Measurements from ENCODE around the gene IGFL1. TPM values are rescaled to one million over a fixed set of nuclear protein-coding genes. Genes with fewer than 3 reads are reported as not detected.
"Not testable (repeated sequence)": the region's sequence is repeated elsewhere in the genome, so short reads cannot be mapped to it uniquely, and the experiment has no call there.

Gene IGFL1
- total RNA-seq, 1 experiment from 2014 or later = not detected

GRCh38 chr19:46191972-46192371, 37.6 kb upstream of the IGFL1 start:
- no peaks in the 10 kb centered on the region for H3K9me3 Mint-ChIP-seq (ENCODE audit: low read depth, unreplicated experiment)
- H3K36me3 Mint-ChIP-seq (ENCODE audit: insufficient read depth, unreplicated experiment) = peaks cover 10% of the 10 kb centered on the region
- H3K27ac Mint-ChIP-seq (ENCODE audit: unreplicated experiment) = no peak overlapping the region
- H3K4me1 Mint-ChIP-seq (ENCODE audit: low read depth, unreplicated experiment) = no peaks in the 10 kb centered on the region
- DNase-seq = no peak
- CTCF ChIA-PET = interaction anchor here (0.8 kb wide), 1 partner anchor 73 kb away, joined by 4 read pairs; no protein-coding TSS in a partner anchor
- peaks cover 96% of the 10 kb centered on the region for H3K27me3 Mint-ChIP-seq (ENCODE audit: unreplicated experiment)
- TF ChIP-seq, protein P1, sequence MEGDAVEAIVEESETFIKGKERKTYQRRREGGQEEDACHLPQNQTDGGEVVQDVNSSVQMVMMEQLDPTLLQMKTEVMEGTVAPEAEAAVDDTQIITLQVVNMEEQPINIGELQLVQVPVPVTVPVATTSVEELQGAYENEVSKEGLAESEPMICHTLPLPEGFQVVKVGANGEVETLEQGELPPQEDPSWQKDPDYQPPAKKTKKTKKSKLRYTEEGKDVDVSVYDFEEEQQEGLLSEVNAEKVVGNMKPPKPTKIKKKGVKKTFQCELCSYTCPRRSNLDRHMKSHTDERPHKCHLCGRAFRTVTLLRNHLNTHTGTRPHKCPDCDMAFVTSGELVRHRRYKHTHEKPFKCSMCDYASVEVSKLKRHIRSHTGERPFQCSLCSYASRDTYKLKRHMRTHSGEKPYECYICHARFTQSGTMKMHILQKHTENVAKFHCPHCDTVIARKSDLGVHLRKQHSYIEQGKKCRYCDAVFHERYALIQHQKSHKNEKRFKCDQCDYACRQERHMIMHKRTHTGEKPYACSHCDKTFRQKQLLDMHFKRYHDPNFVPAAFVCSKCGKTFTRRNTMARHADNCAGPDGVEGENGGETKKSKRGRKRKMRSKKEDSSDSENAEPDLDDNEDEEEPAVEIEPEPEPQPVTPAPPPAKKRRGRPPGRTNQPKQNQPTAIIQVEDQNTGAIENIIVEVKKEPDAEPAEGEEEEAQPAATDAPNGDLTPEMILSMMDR (IDR thresholded peaks at IDR 0.05; ENCODE audit: unreplicated experiment) = no peak
- intact Hi-C loops (cut with micrococcal nuclease; ENCODE audit: unreplicated experiment) = loop anchor here (2.0 kb wide), 1 partner anchor 73 kb away; no protein-coding TSS in a partner anchor
- BruUV-seq (replicated peaks) = no TSS peak
- no peak overlapping the region for H3K4me3 Mint-ChIP-seq (ENCODE audit: low read depth, unreplicated experiment)

GRCh38 chr19:46192626-46192991, 36.9 kb upstream of the IGFL1 start:
- H3K36me3 Mint-ChIP-seq (ENCODE audit: insufficient read depth, unreplicated experiment); H3K4me1 Mint-ChIP-seq (ENCODE audit: low read depth, unreplicated experiment); BruUV-seq (replicated peaks); DNase-seq; H3K4me3 Mint-ChIP-seq (ENCODE audit: low read depth, unreplicated experiment); CTCF ChIA-PET; H3K9me3 Mint-ChIP-seq (ENCODE audit: low read depth, unreplicated experiment); H3K27ac Mint-ChIP-seq (ENCODE audit: unreplicated experiment): not testable (repeated sequence)
- H3K27me3 Mint-ChIP-seq (ENCODE audit: unreplicated experiment) = peaks cover 100% of the 10 kb centered on the region
- intact Hi-C loops (cut with micrococcal nuclease; ENCODE audit: unreplicated experiment) = loop anchor here (2.0 kb wide), 1 partner anchor 72 kb away; no protein-coding TSS in a partner anchor

DNA sequence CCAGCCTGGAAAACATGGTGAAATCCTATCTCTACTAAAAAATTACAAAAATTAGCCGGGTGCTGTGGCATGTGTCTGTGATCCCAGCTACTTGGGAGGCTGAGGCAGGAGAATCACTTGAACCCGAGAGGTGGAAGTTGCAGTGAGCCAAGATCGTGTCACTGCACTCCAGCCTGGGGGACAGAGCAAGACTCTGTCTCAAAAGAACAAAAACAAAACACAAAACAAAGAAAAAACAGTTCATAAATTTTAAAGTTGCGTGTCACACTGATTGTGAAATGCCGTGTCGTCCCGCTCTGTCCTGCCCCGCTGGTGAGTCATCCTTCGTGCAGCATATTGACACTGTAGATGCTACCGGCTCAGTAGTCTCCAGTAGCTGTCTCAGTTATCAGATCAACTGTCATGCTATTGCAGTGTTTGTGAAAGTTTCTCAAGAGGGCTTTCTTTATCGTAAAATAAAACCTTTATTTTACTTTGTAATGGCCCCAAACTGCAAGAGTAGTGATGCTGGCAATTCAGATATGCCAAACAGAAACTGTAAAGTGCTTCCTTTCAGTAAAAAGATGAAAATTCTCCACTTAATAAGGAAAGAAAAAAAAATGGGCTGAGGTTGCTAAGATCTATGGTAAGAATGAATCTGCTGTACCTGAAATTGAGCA, 36.4 kb upstream of the IGFL1 start:
- Mint-ChIP-seq H3K27me3 (ENCODE audit: unreplicated experiment) (peaks cover 100% of the 10 kb centered on the region), H3K4me1 (ENCODE audit: low read depth, unreplicated experiment) (no peaks in the 10 kb centered on the region), H3K4me3 (ENCODE audit: low read depth, unreplicated experiment) (no peak overlapping the region), H3K36me3 (ENCODE audit: insufficient read depth, unreplicated experiment) (peaks cover 10% of the 10 kb centered on the region), H3K9me3 (ENCODE audit: low read depth, unreplicated experiment) (no peaks in the 10 kb centered on the region), H3K27ac (ENCODE audit: unreplicated experiment) (no peak overlapping the region)
- BruUV-seq (replicated peaks) = no TSS peak
- TF ChIP-seq, protein P1 (IDR thresholded peaks at IDR 0.05; ENCODE audit: unreplicated experiment) = no peak
- intact Hi-C loops (cut with micrococcal nuclease; ENCODE audit: unreplicated experiment) = loop anchor here (2.0 kb wide), 1 partner anchor 72 kb away; no protein-coding TSS in a partner anchor
- peak; percentile 48 for DNase-seq
- CTCF ChIA-PET = interaction anchor here (1.2 to 1.4 kb wide), 3 partner anchors 8 to 66 kb away, joined by 3 to 5 read pairs (median 4); no protein-coding TSS in a partner anchor

- no peaks in the 10 kb centered on the region for H3K4me1 Mint-ChIP-seq (ENCODE audit: low read depth, unreplicated experiment)
Observed at GRCh38 chr19:46193678-46194077, 35.9 kb upstream of the IGFL1 start.

More at GRCh38 chr19:46193678-46194077, 35.9 kb upstream of the IGFL1 start:
- intact Hi-C loops (cut with micrococcal nuclease; ENCODE audit: unreplicated experiment) = loop anchor here (2.0 kb wide), 1 partner anchor 71 kb away; no protein-coding TSS in a partner anchor
- TF ChIP-seq, protein P1 (IDR thresholded peaks at IDR 0.05; ENCODE audit: unreplicated experiment) = no peak
- CTCF ChIA-PET = interaction anchor here (1.2 to 1.4 kb wide), 3 partner anchors 9 to 65 kb away, joined by 3 to 5 read pairs (median 4); no protein-coding TSS in a partner anchor
- Mint-ChIP-seq H3K27ac (ENCODE audit: unreplicated experiment) (no peak overlapping the region), H3K4me3 (ENCODE audit: low read depth, unreplicated experiment) (no peak overlapping the region), H3K36me3 (ENCODE audit: insufficient read depth, unreplicated experiment) (peaks cover 10% of the 10 kb centered on the region), H3K27me3 (ENCODE audit: unreplicated experiment) (peaks cover 100% of the 10 kb centered on the region), H3K9me3 (ENCODE audit: low read depth, unreplicated experiment) (no peaks in the 10 kb centered on the region)
- no TSS peak for BruUV-seq (replicated peaks)
- DNase-seq = no peak
